Measurements from ENCODE around the gene CTPS1. TPM values are rescaled to one million over a fixed set of nuclear protein-coding genes. Genes with fewer than 3 reads are reported as not detected.

Gene CTPS1
- total and polyA plus RNA-seq, 2 of the 13 experiments (the other 11 are each of a cell fraction or from before 2014, with no cell fraction given) = 9.6 to 42.8 TPM

- ATAC-seq = no peak
- Histone ChIP-seq H3K9me3 (ENCODE audit: low read length) (no peaks in the 10 kb centered on the region), H3K36me3 (replicated peaks in 1 of 2; ENCODE audit: control insufficient read depth in 1 of 2, insufficient read depth in 2 of 2, low read length in 2 of 2) (peaks cover 8 to 31% of the 10 kb centered on the region in 2 experiments), H3K9ac (ENCODE audit: insufficient read depth, low read depth, low read length) (no peak overlapping the region), H3K27me3 (ENCODE audit: control insufficient read depth in 1 of 2, insufficient read depth in 2 of 2, low read length in 2 of 2) (no peaks in the 10 kb centered on the region), H3K4me3 (replicated peaks in 1 of 3; ENCODE audit: insufficient read depth in 1 of 3, low read depth in 2 of 3, low read length in 3 of 3) (no peak overlapping the region), H3K4me1 (ENCODE audit: insufficient read depth, low read length) (peaks cover 15% of the 10 kb centered on the region), H3K4me2 (ENCODE audit: low read depth, low read length) (no peak overlapping the region), H4K20me1 (ENCODE audit: insufficient read depth, low read length) (no peaks in the 10 kb centered on the region), H3K79me2 (ENCODE audit: insufficient read depth, low read length) (no peaks in the 10 kb centered on the region), H3K27ac (ENCODE audit: extremely low read length, insufficient read depth, low read length) (no peak overlapping the region), H2AFZ (ENCODE audit: low read length) (no peak overlapping the region)
- intact Hi-C loops (cut with micrococcal nuclease; ENCODE audit: unreplicated experiment) (no loop called here), in situ Hi-C loops (cut with HindIII; ENCODE audit: extremely low pct_ligation_motif_present, low pct_unique_long_range_greater_than_20kb) (no loop called here)
- FAIRE-seq = no peak
- CTCF ChIA-PET (ENCODE audit: low intra/inter-chr PET ratio, low total read pairs) = no interaction called here
- DNase-seq (ENCODE audit: low spot score) = no peak
- 94% methylated on average over 11 of the region's 44 CpGs for WGBS (ENCODE audit: low lambda C conversion rate)
- POLR2A ChIA-PET = no interaction called here
- TF ChIP-seq RBFOX2 (IDR thresholded peaks at IDR 0.05; ENCODE audit: low read depth, low read length) (peak; percentile 28; the same call in 1 of the 2 replicates), CEBPB (IDR thresholded peaks at IDR 0.05; ENCODE audit: borderline replicate concordance, low read depth, low read length) (no peak), ARHGAP35 (CRISPR knock-in tag; IDR thresholded peaks at IDR 0.05; ENCODE audit: borderline replicate concordance) (no peak), ZXDC (CRISPR knock-in tag; IDR thresholded peaks at IDR 0.05) (no peak), HNRNPK (IDR thresholded peaks at IDR 0.05; ENCODE audit: low read depth, low read length, poor library complexity, severe bottlenecking) (no peak), MYC (CRISPR knock-in tag; IDR thresholded peaks at IDR 0.05; ENCODE audit: borderline replicate concordance) (no peak), ZGPAT (CRISPR knock-in tag; IDR thresholded peaks at IDR 0.05) (no peak), RBM22 (optimal IDR thresholded peaks at IDR 0.05; ENCODE audit: low read length) (peak; percentile 34), AGO2 (optimal IDR thresholded peaks at IDR 0.05; ENCODE audit: low read depth, low read length) (peak; percentile 90), NR2C2 (CRISPR knock-in tag; IDR thresholded peaks at IDR 0.05; ENCODE audit: borderline replicate concordance) (no peak), KMT2B (CRISPR knock-in tag; IDR thresholded peaks at IDR 0.05) (no peak), PHF5A (CRISPR knock-in tag; IDR thresholded peaks at IDR 0.05; ENCODE audit: low read depth, unreplicated experiment) (no peak)
- no TSS peak for BruUV-seq (replicated peaks)
These were observed 37.9 kb downstream of the CTPS1 start for GRCh38 chr1:41017141-41018017.
